Skin epidermis (tissue), 12 donors: Measurements from ENCODE around the gene SMTN.
A peak's percentile ranks its signal among the peaks of the same experiment; 100 is the strongest.

ENCODE experiments used
- H3K27ac ChIP-seq, 21 experiments: fragments of 200-600 bp; sonication (generic) in 11 of 21; one replicate each; pipeline ENCODE4 v1.5.0; 2020; ENCODE audit warnings: mild to moderate bottlenecking in 3 of 21, inconsistent platforms in 2 of 21, moderate library complexity in 2 of 21
- H3K4me3 ChIP-seq, 7 experiments: fragments of 200-600 bp; sonication (generic) in 2 of 7; one replicate each; pipeline ENCODE4 v1.5.0; 2020; ENCODE audit warnings: inconsistent platforms in 2 of 7, mild to moderate bottlenecking in 2 of 7, moderate library complexity in 1 of 7

The SMTN gene

GRCh38 chr22:31121403-31121802, 40.3 kb downstream of the SMTN start:
- no peak overlapping the region for H3K4me3 ChIP-seq
- no peak overlapping the region for H3K27ac ChIP-seq

DNA sequence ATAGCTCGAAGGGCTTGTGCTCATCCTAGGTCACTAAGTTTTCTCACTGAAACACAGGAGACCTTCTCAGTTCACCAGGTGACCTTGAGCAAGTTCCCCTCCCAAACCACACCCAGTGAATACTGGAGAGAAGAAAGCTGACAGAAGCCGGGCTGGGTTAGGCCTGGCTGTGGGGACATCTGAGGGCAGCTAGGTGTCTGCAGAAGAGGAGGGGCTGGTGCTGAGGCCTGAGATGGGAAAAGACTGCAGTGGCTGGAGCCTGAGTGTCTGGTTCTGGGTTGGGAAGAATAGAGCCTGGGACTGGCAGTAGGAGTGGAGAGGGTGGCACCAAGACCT, 41.0 kb downstream of the SMTN start:
- Histone ChIP-seq H3K27ac (peak overlapping the region in 4 of 21 experiments; percentile 5 to 72 (median 56)), H3K4me3 (no peak overlapping the region)

DNA sequence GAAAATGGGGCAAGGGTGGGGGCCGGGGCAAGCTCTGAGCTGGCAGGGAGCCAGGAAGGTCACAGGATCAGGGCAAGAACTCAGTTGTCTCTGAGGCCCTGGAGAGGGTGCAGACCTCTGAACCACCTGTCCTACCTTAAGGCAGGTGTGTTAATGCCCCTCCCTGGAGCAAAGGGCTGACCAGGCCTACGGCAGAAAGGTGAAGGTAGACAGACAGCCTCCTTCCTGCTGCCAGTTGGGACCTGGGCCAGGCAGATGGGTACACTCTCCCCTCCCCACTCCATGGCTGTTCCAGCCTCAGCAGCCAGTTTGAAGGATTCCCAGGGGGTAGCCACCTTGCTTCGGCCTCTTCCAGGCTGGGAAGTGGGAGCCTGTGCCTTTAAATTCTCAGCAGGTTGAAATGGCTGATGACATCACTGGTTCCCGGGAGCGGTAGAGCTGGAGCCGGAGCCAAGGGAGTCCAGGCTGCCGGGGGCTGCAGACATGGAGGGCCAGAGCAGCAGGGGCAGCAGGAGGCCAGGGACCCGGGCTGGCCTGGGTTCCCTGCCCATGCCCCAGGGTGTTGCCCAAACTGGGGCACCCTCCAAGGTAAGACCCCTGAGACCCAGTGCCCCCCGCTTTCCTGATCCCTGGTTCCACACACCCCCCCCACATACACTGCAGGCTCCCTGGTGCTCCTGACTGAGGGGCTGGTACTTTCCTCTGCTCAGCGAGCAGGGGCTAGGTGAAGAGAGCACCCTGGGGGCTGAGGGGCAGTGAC, 41.6 kb downstream of the SMTN start, which contains the start of gene INPP5J:
INPP5J (plus strand) TSS at position 435 of the 760 bp plus-strand sequence; CDS start at position 484, 49 bp downstream.
- Histone ChIP-seq H3K27ac (peak within 1 kb of the TSS in 11 of 21 experiments; percentile 5 to 73 (median 46)), H3K4me3 (peak within 1 kb of the TSS in 5 of 7 experiments; percentile 12 to 37 (median 19))

- peak overlapping the region in 5 of 21 experiments; percentile 35 to 73 (median 57) for H3K27ac ChIP-seq
- H3K4me3 ChIP-seq, result peak overlapping the region in 5 of 7 experiments; percentile 12 to 37 (median 19)
Observed at GRCh38 chr22:31123292-31123602, 42.1 kb downstream of the SMTN start.

DNA sequence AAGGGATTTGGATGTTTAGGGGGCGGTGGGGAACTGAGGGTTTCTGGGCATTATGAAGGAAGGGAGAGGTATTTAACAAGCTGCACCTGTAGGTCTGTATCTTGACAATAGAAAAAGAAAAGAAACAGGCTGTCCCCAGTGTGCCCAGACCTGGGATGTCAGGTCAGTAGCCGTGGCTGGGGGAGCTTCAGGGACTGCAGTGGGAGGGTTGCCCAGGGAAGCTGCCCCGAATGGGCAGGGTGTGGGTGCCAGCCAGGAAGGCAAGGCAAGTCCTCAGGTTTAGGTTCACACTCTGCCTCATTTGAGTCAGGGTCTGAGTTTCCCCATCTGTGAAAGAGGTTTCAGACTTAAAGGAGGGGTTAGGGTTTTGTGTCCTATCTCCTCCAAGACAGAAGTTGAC, 43.2 kb downstream of the SMTN start:
- H3K27ac ChIP-seq, result no peak overlapping the region
- no peak overlapping the region for H3K4me3 ChIP-seq

GRCh38 chr22:31124811-31125465, 43.8 kb downstream of the SMTN start:
- Histone ChIP-seq H3K27ac (no peak overlapping the region), H3K4me3 (no peak overlapping the region)

- Histone ChIP-seq H3K27ac (no peak overlapping the region), H3K4me3 (no peak overlapping the region)
Observed at GRCh38 chr22:31125521-31126117, 44.5 kb downstream of the SMTN start.

DNA sequence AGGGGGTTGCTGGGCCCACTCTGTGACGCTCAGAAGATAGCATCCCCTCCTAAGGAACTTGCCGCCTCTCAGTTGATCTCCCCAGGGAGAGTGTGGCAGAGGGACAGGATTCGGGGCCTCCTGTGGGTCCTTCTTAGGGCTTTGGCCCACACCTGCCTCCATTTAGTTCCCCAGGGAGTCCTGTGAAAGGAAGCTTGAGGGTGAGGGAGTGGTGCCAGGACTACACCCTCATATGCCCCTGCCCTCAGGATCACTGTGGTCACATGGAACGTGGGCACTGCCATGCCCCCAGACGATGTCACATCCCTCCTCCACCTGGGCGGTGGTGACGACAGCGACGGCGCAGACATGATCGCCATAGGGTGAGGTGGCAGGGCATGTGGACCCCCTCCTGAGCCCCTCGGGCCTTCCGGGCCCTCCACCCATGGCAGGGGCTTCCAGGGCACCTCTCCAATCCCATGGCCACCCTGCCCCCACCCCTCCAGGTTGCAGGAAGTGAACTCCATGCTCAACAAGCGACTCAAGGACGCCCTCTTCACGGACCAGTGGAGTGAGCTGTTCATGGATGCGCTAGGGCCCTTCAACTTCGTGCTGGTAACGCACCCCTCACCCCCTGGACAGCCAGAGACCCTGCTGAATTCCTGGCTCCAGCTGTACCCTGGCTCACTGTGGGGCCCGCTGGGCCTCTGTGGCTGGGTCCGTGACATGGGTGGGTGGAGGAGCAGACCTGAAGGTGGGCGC, 45.2 kb downstream of the SMTN start:
- no peak overlapping the region for H3K27ac ChIP-seq
- H3K4me3 ChIP-seq, result no peak overlapping the region

GRCh38 chr22:31126869-31127175, 45.7 kb downstream of the SMTN start:
- Histone ChIP-seq H3K27ac (no peak overlapping the region), H3K4me3 (no peak overlapping the region)

DNA sequence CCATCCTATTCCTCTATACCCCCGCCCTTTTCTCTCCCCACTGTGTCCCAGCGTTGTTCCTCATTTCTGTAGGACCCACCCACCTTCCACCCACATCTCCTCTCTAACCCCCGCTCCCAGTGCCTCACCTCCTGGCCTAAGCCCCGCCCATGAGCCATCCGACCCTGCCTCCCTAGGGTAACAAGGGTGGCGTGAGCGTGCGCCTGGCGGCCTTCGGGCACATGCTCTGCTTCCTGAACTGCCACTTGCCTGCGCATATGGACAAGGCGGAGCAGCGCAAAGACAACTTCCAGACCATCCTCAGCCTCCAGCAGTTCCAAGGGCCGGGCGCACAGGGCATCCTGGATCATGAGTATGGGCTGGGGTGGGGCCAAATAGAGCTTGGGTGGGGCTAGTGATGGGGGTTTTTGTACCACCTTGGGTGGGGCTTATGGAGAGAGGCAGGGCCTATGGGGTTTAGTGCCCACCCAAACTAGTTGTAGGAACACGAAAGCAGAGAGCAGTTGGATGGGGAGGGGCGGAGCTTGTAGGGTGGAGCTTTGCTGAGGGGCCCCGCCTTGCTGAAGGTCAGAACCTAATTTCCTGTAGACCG, 46.2 kb downstream of the SMTN start:
- Histone ChIP-seq H3K27ac (no peak overlapping the region), H3K4me3 (no peak overlapping the region)

GRCh38 chr22:31128156-31128555, 47.0 kb downstream of the SMTN start:
- no peak overlapping the region for H3K27ac ChIP-seq
- no peak overlapping the region for H3K4me3 ChIP-seq

GRCh38 chr22:31130873-31131272, 49.8 kb downstream of the SMTN start:
- H3K27ac ChIP-seq, result no peak overlapping the region
- H3K4me3 ChIP-seq, result no peak overlapping the region

GRCh38 chr22:31133911-31134310, 52.8 kb downstream of the SMTN start:
- Histone ChIP-seq H3K27ac (no peak overlapping the region), H3K4me3 (no peak overlapping the region)

GRCh38 chr22:31134688-31135087, 53.6 kb downstream of the SMTN start:
- Histone ChIP-seq H3K4me3 (no peak overlapping the region), H3K27ac (no peak overlapping the region)

- Histone ChIP-seq H3K4me3 (no peak overlapping the region), H3K27ac (no peak overlapping the region)
Observed at GRCh38 chr22:31135706-31136105, 54.6 kb downstream of the SMTN start.

GRCh38 chr22:31136155-31136554, 55.0 kb downstream of the SMTN start:
- H3K4me3 ChIP-seq, result no peak overlapping the region
- H3K27ac ChIP-seq, result no peak overlapping the region

DNA sequence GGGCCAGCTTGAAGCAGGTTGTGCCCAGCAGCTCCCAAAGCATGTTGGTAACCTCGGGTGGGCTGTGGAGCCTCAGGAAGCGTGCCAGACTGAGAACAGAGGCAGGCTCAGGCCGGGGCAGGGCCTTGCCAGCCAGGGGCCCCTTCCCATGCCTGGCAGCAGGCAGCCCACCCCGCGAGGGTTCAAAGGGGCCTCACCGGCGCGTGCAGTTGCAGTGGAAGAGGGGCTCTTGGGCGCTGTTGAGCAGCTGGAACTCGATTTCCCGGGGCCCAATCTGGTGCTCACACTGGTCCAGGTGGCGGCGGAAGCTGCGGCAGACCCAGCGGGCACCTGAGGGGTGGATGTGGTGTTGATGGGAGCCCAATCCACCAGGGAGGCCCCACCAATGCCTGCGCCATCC, 55.6 kb downstream of the SMTN start:
- Histone ChIP-seq H3K4me3 (no peak overlapping the region), H3K27ac (no peak overlapping the region)

- H3K4me3 ChIP-seq, result no peak overlapping the region
- no peak overlapping the region for H3K27ac ChIP-seq
Observed at GRCh38 chr22:31137721-31138120, 56.6 kb downstream of the SMTN start.

DNA sequence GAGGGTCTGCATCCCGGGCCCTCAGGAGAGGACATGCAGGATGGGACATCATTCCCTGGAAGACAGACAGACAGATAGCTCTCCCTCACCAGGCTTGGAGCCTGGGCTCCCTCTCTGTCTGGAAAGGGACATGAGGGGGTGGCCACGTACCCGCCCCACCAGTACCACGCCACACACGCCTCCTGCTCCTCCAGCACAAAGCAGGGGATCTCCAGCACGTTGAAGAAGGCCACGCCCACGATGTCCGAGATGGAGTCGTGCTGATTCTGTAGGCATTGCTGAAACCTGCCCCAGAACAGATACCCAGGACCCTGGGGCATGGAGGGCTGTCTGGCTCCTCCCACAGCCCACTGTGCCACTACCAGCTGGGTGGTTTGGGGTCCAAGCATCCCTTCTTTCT, 57.0 kb downstream of the SMTN start:
- H3K27ac ChIP-seq, result no peak overlapping the region
- H3K4me3 ChIP-seq, result no peak overlapping the region

DNA sequence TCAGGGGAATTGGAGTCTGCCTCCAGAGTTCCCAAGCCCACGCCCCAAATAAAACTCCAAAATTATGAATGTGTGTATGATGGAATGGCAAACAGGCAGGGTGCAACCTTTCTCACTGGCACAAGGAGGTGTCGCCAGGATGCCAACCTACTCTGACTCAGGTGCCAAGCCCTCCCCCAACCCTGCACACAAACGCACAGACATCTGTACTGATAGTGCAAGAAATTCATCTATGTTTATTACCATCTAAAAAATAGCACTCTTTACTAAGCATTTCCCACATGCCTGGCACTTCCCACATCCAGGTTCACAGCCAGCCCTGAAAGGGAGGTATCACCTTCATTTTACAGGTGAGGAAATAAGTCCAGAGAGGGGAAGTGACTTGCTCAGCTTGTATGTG, 57.9 kb downstream of the SMTN start:
- Histone ChIP-seq H3K4me3 (peak overlapping the region in 4 of 7 experiments; percentile 4 to 25 (median 12)), H3K27ac (peak overlapping the region in 1 of 21 experiments; percentile 60)
